Fibroblast of skin of right biceps (primary cell): ENCODE measurements around the gene ABHD10.
"Not testable (repeated sequence)": the region's sequence is repeated elsewhere in the genome, so short reads cannot be mapped to it uniquely, and the experiment has no call there.

Experiments
- DNase-seq: peaks from one replicate; pipeline ENCODE4 v3.0.0-alpha.2; 2013

ABHD10 gene

DNA sequence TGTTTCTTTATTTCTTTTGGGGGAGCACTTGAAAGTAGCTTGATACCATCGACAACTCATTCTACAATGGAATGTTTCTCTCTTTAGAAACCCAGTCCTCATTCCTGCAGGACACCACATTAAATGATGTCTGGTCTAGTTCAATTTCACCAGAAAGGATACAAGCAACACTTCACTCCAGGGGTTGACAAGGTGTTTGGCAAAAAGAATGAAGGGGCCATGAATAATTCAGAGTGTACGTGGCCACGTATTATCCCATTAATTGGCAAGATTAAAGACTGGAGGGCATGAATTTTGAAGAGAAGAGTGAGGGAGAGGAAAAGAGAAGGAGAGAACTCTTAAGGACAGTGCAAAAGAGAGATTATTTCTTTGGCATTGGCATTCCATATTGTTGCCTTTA is 56.4 kb downstream of the ABHD10 start:
- DNase-seq, result no peak

DNA sequence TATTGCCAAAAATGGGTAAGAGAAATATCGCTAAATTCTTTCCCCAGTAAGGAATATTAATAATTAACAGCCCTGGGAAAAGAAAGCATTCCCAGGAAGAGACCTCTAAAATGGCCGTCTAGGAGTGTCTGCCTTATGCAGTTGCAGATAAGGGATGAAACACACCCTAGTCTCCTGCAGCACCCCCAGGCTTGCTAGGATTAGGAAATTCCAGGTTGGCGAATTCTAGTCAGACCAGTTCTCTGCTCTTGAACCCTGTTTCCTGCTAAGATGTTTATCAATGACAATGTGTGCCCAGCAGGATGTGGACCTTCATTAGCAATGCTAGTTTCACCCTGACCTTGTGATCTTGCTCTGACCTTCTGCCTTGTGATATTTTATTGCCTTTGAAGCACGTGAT is 58.4 kb downstream of the ABHD10 start:
- DNase-seq, result not testable (repeated sequence)

GRCh38 chr3:112038863-112039262 is 60.0 kb downstream of the ABHD10 start:
- DNase-seq, result peak; percentile 23

DNA sequence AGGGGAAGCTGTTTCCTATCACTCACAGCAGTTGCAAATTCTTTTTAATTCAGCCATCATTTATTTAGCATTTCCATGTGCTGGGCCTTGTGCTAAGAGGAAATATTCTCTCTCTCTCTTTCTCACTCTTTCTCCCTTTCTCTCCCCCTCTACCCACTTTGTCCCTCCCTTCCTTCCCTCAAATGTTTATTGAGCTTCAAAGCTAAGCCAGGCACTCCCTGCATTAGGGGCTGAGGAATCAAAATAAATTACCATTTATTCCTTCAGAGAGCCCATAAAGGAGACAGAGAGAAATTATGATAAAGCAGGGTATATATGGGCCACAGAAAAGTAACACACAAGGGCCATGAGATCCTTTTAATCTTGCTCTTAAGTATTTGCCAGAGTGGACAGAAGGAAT is 62.5 kb downstream of the ABHD10 start:
- no peak for DNase-seq

DNA sequence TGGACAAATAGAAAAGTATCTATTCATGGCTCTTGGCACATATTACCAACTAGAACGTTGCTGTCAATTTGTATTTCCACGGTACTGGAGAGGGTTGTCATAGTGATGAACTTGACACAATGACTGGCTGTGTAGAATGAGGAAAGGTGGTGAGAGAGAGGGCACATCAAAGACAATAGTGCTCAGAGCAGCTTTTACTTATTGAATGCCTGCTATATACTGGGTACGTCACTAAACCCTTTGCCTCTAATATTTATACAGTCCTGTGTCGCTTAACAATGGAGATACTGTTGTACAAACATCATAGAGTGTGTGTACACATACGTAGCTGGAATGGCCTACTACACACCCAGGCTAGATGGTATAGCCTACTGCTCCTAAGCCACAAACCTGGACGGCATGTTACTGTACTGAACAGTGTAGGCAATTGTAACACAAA is 64.0 kb downstream of the ABHD10 start:
- DNase-seq, result no peak
